A549 (cell line): ENCODE results near the gene CTNNA3. TPM values are rescaled to one million over a fixed set of nuclear protein-coding genes. Genes with fewer than 3 reads are reported as not detected.
A peak's percentile ranks its signal among the peaks of the same experiment; 100 is the strongest.

ENCODE experiments used
- ATAC-seq, 2 experiments: fragments of 200-7000 bp in 1 of 2; fragments of >200 bp in 1 of 2; cut with Nextera tagmentation in 1 of 2; cut with Tn5 transposase in 1 of 2; 3 replicates each; pipeline versions ENCODE4 v1.8.0 to v1.9.1; 2018 to 2020; ENCODE audit warnings: mild to moderate bottlenecking in 1 of 2, moderate library complexity in 1 of 2
- CTCF ChIA-PET: fragments of 300-600 bp; sonication (Branson Sonifier 250); formaldehyde crosslinking; extraction: SDS; loops from one replicate; lab custom pipeline; 2021; ENCODE audit warnings: antibody characterized with exemption, inconsistent platforms; lab: Yijun Ruan, JAX
- POLR2A ChIA-PET: fragments of 350-600 bp; formaldehyde crosslinking; extraction: SDS; loops from one replicate; lab custom pipeline; 2021; ENCODE audit warnings: antibody characterized with exemption, inconsistent platforms; lab: Yijun Ruan, JAX
- DNase-seq, 2 experiments: peaks; one replicate each; pipeline versions ENCODE4 v3.0.0 to v3.0.0-alpha.2; 2011 to 2016; ENCODE audit warnings: low read depth in 1 of 2, low spot score in 1 of 2
- FAIRE-seq: peaks from 2 replicates; lab custom pipeline; 2011; peaks lifted over from hg19 to GRCh38; lab: Jason Lieb, UNC
- H3K27ac ChIP-seq, 2 experiments: fragments of >200 bp; sonication (Bioruptor Twin); formaldehyde crosslinking; 3 replicates each; pipeline ENCODE4 v1.5.1; 2016 to 2017
- H3K4me1 ChIP-seq: fragments of >200 bp; sonication (Bioruptor Twin); formaldehyde crosslinking; 3 replicates; pipeline ENCODE4 v1.6.1; 2016
- H3K4me2 ChIP-seq: fragments of >200 bp; sonication (Bioruptor Twin); formaldehyde crosslinking; 3 replicates; pipeline ENCODE4 v1.6.1; 2016
- H3K4me3 ChIP-seq: fragments of >200 bp; sonication (Bioruptor Twin); formaldehyde crosslinking; 3 replicates; pipeline ENCODE4 v1.5.1; 2016
- H3K9me3 ChIP-seq: fragments of >200 bp; sonication (Bioruptor Twin); formaldehyde crosslinking; 3 replicates; pipeline ENCODE4 v1.6.1; 2016
- CEBPB ChIP-seq, 2 experiments: fragments of >200 bp in 1 of 2; sonication (Bioruptor Twin) in 1 of 2; formaldehyde crosslinking in 1 of 2; IDR thresholded peaks; 2 replicates each; pipeline ENCODE4 v1.6.1; 2012 to 2016
- E2F6 ChIP-seq: IDR thresholded peaks from 2 replicates; pipeline ENCODE4 v1.6.1; 2012; ENCODE audit warnings: low read depth, borderline replicate concordance
- EHF ChIP-seq: fragments of 250-450 bp; sonication (Bioruptor Pico); IDR thresholded peaks from 2 replicates; pipeline ENCODE4 v1.5.0; 2020; ENCODE audit warnings: mild to moderate bottlenecking
- ELK1 ChIP-seq: fragments of 150-350 bp; IDR thresholded peaks from 2 replicates; pipeline ENCODE4 v1.6.1; 2014; ENCODE audit warnings: low read depth, mild to moderate bottlenecking, low read length
- FOSB ChIP-seq: fragments of 250-450 bp; sonication (Bioruptor Pico); IDR thresholded peaks from 2 replicates; pipeline ENCODE4 v1.5.0; 2020; ENCODE audit warnings: mild to moderate bottlenecking, moderate library complexity
- FOXS1 ChIP-seq: fragments of 250-450 bp; sonication (Bioruptor Pico); IDR thresholded peaks from 2 replicates; pipeline ENCODE4 v1.5.0; 2020; ENCODE audit warnings: mild to moderate bottlenecking, moderate library complexity
- HEYL ChIP-seq: fragments of 250-450 bp; sonication (Bioruptor Pico); IDR thresholded peaks from 2 replicates; pipeline ENCODE4 v1.8.0; 2021; ENCODE audit warnings: mild to moderate bottlenecking, moderate library complexity
- HMGXB4 ChIP-seq: fragments of 250-450 bp; sonication (Bioruptor Pico); IDR thresholded peaks from 2 replicates; pipeline ENCODE4 v1.5.0; 2021; ENCODE audit warnings: mild to moderate bottlenecking, moderate library complexity, borderline replicate concordance
- HOXA7 ChIP-seq: fragments of 250-450 bp; sonication (Bioruptor Pico); IDR thresholded peaks from 2 replicates; pipeline ENCODE4 v1.5.0; 2020; ENCODE audit warnings: mild to moderate bottlenecking, moderate library complexity
- HOXB13 ChIP-seq: fragments of 250-450 bp; sonication (Bioruptor Pico); IDR thresholded peaks from 2 replicates; pipeline ENCODE4 v1.5.0; 2020; ENCODE audit warnings: low read depth, mild to moderate bottlenecking, moderate library complexity
- KDM1A ChIP-seq: fragments of 200-600 bp; sonication (generic); IDR thresholded peaks from 2 replicates; pipeline ENCODE4 v1.6.1; 2016; ENCODE audit warnings: low read depth, mild to moderate bottlenecking
- KDM5A ChIP-seq: fragments of 200-600 bp; sonication (generic); IDR thresholded peaks from 2 replicates; pipeline ENCODE4 v1.6.1; 2016; ENCODE audit warnings: antibody characterized with exemption, mild to moderate bottlenecking
- NFE2L2 ChIP-seq: fragments of 150-350 bp; conservative IDR thresholded peaks from 2 replicates; pipeline ENCODE4 v1.6.1; 2014; ENCODE audit warnings: low read length
- REST ChIP-seq: fragments of 200-600 bp; sonication (generic); IDR thresholded peaks from 2 replicates; pipeline ENCODE4 v1.6.1; 2016; ENCODE audit warnings: antibody characterized with exemption, mild to moderate bottlenecking, moderate library complexity
- RNF2 ChIP-seq: fragments of 200-600 bp; sonication (generic); IDR thresholded peaks from 2 replicates; pipeline ENCODE4 v1.6.1; 2016; ENCODE audit warnings: low read depth, mild to moderate bottlenecking, antibody characterized with exemption, moderate library complexity, borderline replicate concordance
- SMC3 ChIP-seq: fragments of >200 bp; sonication (Bioruptor Twin); formaldehyde crosslinking; IDR thresholded peaks from 3 replicates; pipeline ENCODE4 v1.6.1; 2018; ENCODE audit warnings: inconsistent platforms
- SREBF2 ChIP-seq: fragments of 450-650 bp; IDR thresholded peaks from 2 replicates; pipeline ENCODE4 v1.6.1; 2014; ENCODE audit warnings: mild to moderate bottlenecking, moderate library complexity
- TFCP2L1 ChIP-seq: fragments of 250-450 bp; sonication (Bioruptor Pico); IDR thresholded peaks from 2 replicates; pipeline ENCODE4 v1.5.0; 2021; ENCODE audit warnings: mild to moderate bottlenecking
- ZSCAN20 ChIP-seq: fragments of 250-450 bp; sonication (Bioruptor Pico); IDR thresholded peaks from 2 replicates; pipeline ENCODE4 v1.8.0; 2022; ENCODE audit warnings: mild to moderate bottlenecking, moderate library complexity
- WGBS: methylation state at CpG from one replicate; pipeline ENCODE4 v1.1.6; 2017; ENCODE audit errors: missing lambda C conversion rate; 5-methylcytosine and 5-hydroxymethylcytosine counted together
- polyA plus RNA-seq, 4 experiments: library from polyadenylated mRNA; depleted of rRNA in 3 of 4; stranded (reverse); fragments of >200 nt; fragmentation: RNase III in 1 of 4; extraction: RNeasy Plus Mini Kit Qiagen cat#74134 plus additional on column Dnase treatment in 1 of 4; gene quantifications; 2 replicates in 3 of 4; 3 replicates in 1 of 4; pipeline ENCODE4 v1.2.3, GENCODE V29; 2011 to 2017
- TF ChIP-seq, protein P1 (sequence below): fragments of >200 bp; sonication (Bioruptor Twin); formaldehyde crosslinking; IDR thresholded peaks from 2 replicates; pipeline ENCODE4 v1.6.1; 2016
- TF ChIP-seq, protein P2 (sequence below): fragments of 250-450 bp; sonication (Bioruptor Pico); IDR thresholded peaks from 2 replicates; pipeline ENCODE4 v1.5.0; 2020; ENCODE audit warnings: low read depth, mild to moderate bottlenecking, moderate library complexity

CTNNA3 gene
- polyA plus RNA-seq, 2 of the 4 experiments (the other 2 are of a cell fraction), result not detected

GRCh38 chr10:67606572-67606971, 89.4 kb downstream of the CTNNA3 start:
- FAIRE-seq (no peak), DNase-seq (peak in 1 of 2 experiments; percentile 18), ATAC-seq (peak; percentile 43 to 70; a peak in 3 of 6 replicates)
- Histone ChIP-seq H3K4me1 (peaks cover 31% of the 10 kb centered on the region), H3K4me3 (no peak overlapping the region), H3K27ac (0 out of 6 replicates have a peak overlapping the region, but pooled peaks of 1 of the 2 experiments have one; percentile 12), H3K9me3 (no peaks in the 10 kb centered on the region), H3K4me2 (peak overlapping the region; percentile 57)
- WGBS, result 32% methylated on average over 3 of the region's 3 CpGs
- no peak for TF ChIP-seq CEBPB (IDR thresholded peaks at IDR 0.05)
- TF ChIP-seq, protein P1, sequence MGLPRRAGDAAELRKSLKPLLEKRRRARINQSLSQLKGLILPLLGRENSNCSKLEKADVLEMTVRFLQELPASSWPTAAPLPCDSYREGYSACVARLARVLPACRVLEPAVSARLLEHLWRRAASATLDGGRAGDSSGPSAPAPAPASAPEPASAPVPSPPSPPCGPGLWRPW, result no peak
- no peak for TF ChIP-seq REST
- no peak for TF ChIP-seq KDM5A
- TF ChIP-seq EHF (CRISPR knock-in tag), result no peak
- TF ChIP-seq HMGXB4 (CRISPR knock-in tag), result no peak
- TF ChIP-seq TFCP2L1 (CRISPR knock-in tag), result no peak
- TF ChIP-seq, protein P2, sequence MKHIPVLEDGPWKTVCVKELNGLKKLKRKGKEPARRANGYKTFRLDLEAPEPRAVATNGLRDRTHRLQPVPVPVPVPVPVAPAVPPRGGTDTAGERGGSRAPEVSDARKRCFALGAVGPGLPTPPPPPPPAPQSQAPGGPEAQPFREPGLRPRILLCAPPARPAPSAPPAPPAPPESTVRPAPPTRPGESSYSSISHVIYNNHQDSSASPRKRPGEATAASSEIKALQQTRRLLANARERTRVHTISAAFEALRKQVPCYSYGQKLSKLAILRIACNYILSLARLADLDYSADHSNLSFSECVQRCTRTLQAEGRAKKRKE (CRISPR knock-in tag), result no peak
- no peak for TF ChIP-seq KDM1A
- no peak for TF ChIP-seq SMC3
- TF ChIP-seq FOXS1 (CRISPR knock-in tag), result no peak
- ChIA-PET CTCF (no interaction called here), POLR2A (no interaction called here)

DNA sequence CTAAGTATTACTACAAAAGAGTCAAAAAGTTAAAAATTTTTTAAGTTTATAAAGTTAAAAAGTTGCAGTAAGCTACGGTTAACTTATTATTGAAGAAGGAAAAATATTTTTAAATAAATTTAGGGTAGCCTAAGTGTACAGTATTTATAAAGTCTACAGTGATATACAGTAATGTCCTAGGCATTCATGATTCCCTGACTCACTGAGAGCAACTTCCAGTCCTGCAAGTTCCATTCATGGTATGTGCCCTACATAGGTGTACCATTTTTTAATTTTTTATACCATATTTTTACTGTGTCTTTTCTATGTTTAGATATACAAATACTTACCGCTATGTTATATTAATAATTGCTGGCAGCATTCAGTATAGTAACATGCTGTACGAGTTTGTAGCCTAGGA, 92.3 kb downstream of the CTNNA3 start:
- ATAC-seq (no peak), DNase-seq (no peak), FAIRE-seq (no peak)
- ChIA-PET POLR2A (no interaction called here), CTCF (no interaction called here)
- H3K4me1 ChIP-seq, result peaks cover 31% of the 10 kb centered on the region
- no peak overlapping the region for H3K4me2 ChIP-seq
- H3K9me3 ChIP-seq, result no peaks in the 10 kb centered on the region
- H3K27ac ChIP-seq, result no peak overlapping the region
- H3K4me3 ChIP-seq, result no peak overlapping the region
- WGBS, result 71% methylated on average over 3 of the region's 3 CpGs
- TF ChIP-seq NFE2L2 (no peak), E2F6 (no peak)
- TF ChIP-seq, all 56 proteins: peak for 0

GRCh38 chr10:67603086-67603485, 92.9 kb downstream of the CTNNA3 start:
- no peak overlapping the region for H3K4me3 ChIP-seq
- ChIA-PET CTCF (no interaction called here), POLR2A (no interaction called here)
- no peak overlapping the region for H3K4me2 ChIP-seq
- no peak for TF ChIP-seq HOXA7 (CRISPR knock-in tag)
- TF ChIP-seq ZSCAN20 (CRISPR knock-in tag), result no peak
- TF ChIP-seq SMC3, result no peak
- TF ChIP-seq HOXB13, result no peak
- no peak for TF ChIP-seq HMGXB4 (CRISPR knock-in tag)
- TF ChIP-seq FOXS1 (CRISPR knock-in tag), result no peak
- no peak for TF ChIP-seq FOSB
- TF ChIP-seq HEYL (CRISPR knock-in tag), result no peak
- no peak for TF ChIP-seq ELK1
- TF ChIP-seq RNF2, result no peak
- TF ChIP-seq SREBF2, result no peak
- no peak for DNase-seq
- no peaks in the 10 kb centered on the region for H3K9me3 ChIP-seq
- peaks cover 29% of the 10 kb centered on the region for H3K4me1 ChIP-seq
- H3K27ac ChIP-seq, result no peak overlapping the region
- 77% methylated on average over 8 of the region's 8 CpGs for WGBS
- ATAC-seq, result no peak
- FAIRE-seq, result no peak
